ENCODE measurements around the gene MAN1A2. TPM values are rescaled to one million over a fixed set of nuclear protein-coding genes. Genes with fewer than 3 reads are reported as not detected.

The MAN1A2 gene
- total RNA-seq, 1 experiment from 2014 or later: 28.7 TPM

GRCh38 chr1:117389779-117390178 is 22.5 kb downstream of the MAN1A2 start:
- BruUV-seq (replicated peaks): no TSS peak
- no peaks in the 10 kb centered on the region for H3K9me3 ChIP-seq (ENCODE audit: control insufficient read depth, insufficient read depth, low read depth, low read length)
- intact Hi-C loops (cut with micrococcal nuclease; ENCODE audit: unreplicated experiment): no loop called here
- in situ Hi-C loops (cut with HindIII; ENCODE audit: low pct_unique_long_range_greater_than_20kb, low sequenced_read_pairs): no loop called here
- no peaks in the 10 kb centered on the region; the same call in 1 of the 2 replicates for H3K4me1 ChIP-seq (ENCODE audit: control insufficient read depth, insufficient read depth, low read length)
- no peak overlapping the region for H3K27ac ChIP-seq (ENCODE audit: low read length)
- no peak for DNase-seq (ENCODE audit: low read depth, low spot score)
- no peak for TF ChIP-seq REST (IDR thresholded peaks at IDR 0.05; ENCODE audit: insufficient read depth in 1 of 2, low read depth in 2 of 2, low read length in 1 of 2)
- no peak for TF ChIP-seq SIN3A (IDR thresholded peaks at IDR 0.05; ENCODE audit: borderline replicate concordance, insufficient read depth, low read depth, low read length)
- no peak for TF ChIP-seq CTCF (IDR thresholded peaks at IDR 0.05)
- TF ChIP-seq TCF7L2 (IDR thresholded peaks at IDR 0.05; ENCODE audit: low read depth, low read length): no peak
- no peak for TF ChIP-seq POLR2AphosphoS5 (IDR thresholded peaks at IDR 0.05; ENCODE audit: low read depth, low read length)
- CTCF ChIA-PET: interaction anchor here (0.6 kb wide), 1 partner anchor 506 kb away, joined by 3 read pairs; no protein-coding TSS in a partner anchor
- no peaks in the 10 kb centered on the region for H3K36me3 ChIP-seq (ENCODE audit: control insufficient read depth, insufficient read depth, low read length)
- ATAC-seq: no peak
- POLR2A ChIA-PET: no interaction called here
- H3K27me3 ChIP-seq (ENCODE audit: control insufficient read depth, insufficient read depth, low read length): no peaks in the 10 kb centered on the region
- no peak overlapping the region for H3K4me3 ChIP-seq (ENCODE audit: low read depth in 2 of 2, low read length in 2 of 2)

- Histone ChIP-seq H3K4me1 (ENCODE audit: control insufficient read depth, insufficient read depth, low read length) (no peaks in the 10 kb centered on the region; the same call in 1 of the 2 replicates), H3K27ac (ENCODE audit: low read length) (no peak overlapping the region), H3K36me3 (ENCODE audit: control insufficient read depth, insufficient read depth, low read length) (no peaks in the 10 kb centered on the region), H3K4me3 (ENCODE audit: low read depth in 2 of 2, low read length in 2 of 2) (no peak overlapping the region), H3K27me3 (ENCODE audit: control insufficient read depth, insufficient read depth, low read length) (no peaks in the 10 kb centered on the region), H3K9me3 (ENCODE audit: control insufficient read depth, insufficient read depth, low read depth, low read length) (no peaks in the 10 kb centered on the region)
- ChIA-PET POLR2A (no interaction called here), CTCF (no interaction called here)
- BruUV-seq (replicated peaks): no TSS peak
- DNase-seq (ENCODE audit: low read depth, low spot score) (no peak), ATAC-seq (no peak)
- intact Hi-C loops (cut with micrococcal nuclease; ENCODE audit: unreplicated experiment): no loop called here
- TF ChIP-seq CTCF (IDR thresholded peaks at IDR 0.05) (no peak), SIN3A (IDR thresholded peaks at IDR 0.05; ENCODE audit: borderline replicate concordance, insufficient read depth, low read depth, low read length) (no peak), REST (IDR thresholded peaks at IDR 0.05; ENCODE audit: insufficient read depth in 1 of 2, low read depth in 2 of 2, low read length in 1 of 2) (no peak), POLR2AphosphoS5 (IDR thresholded peaks at IDR 0.05; ENCODE audit: low read depth, low read length) (no peak), TCF7L2 (IDR thresholded peaks at IDR 0.05; ENCODE audit: low read depth, low read length) (no peak)
- in situ Hi-C loops (cut with HindIII; ENCODE audit: low pct_unique_long_range_greater_than_20kb, low sequenced_read_pairs): no loop called here
Observed at GRCh38 chr1:117392771-117393170, 25.5 kb downstream of the MAN1A2 start.

Measured in Panc1 (cell line).